HG03571 (cell line): ENCODE results near the gene HOXA1.

Experiments used
- ATAC-seq: cut with Tn5 transposase; IDR thresholded peaks from one replicate; pipeline ENCODE4 v1.9.1; 2021; ENCODE audit not compliant: unreplicated experiment

Gene HOXA1

GRCh38 chr7:27132214-27132613 lies 36.4 kb upstream of the HOXA1 start:
- no peak for ATAC-seq

- no peak for ATAC-seq
These were observed 35.6 kb upstream of the HOXA1 start for GRCh38 chr7:27131390-27131819.

GRCh38 chr7:27130540-27131389 lies 35.0 kb upstream of the HOXA1 start, which contains the start of gene HOXA4:
TSS of gene HOXA4 (minus strand) at chr7:27130757. CDS start at chr7:27130733, 24 bp downstream.
- no peak for ATAC-seq

- no peak for ATAC-seq
These were observed 34.1 kb upstream of the HOXA1 start for GRCh38 chr7:27129729-27130539.

DNA sequence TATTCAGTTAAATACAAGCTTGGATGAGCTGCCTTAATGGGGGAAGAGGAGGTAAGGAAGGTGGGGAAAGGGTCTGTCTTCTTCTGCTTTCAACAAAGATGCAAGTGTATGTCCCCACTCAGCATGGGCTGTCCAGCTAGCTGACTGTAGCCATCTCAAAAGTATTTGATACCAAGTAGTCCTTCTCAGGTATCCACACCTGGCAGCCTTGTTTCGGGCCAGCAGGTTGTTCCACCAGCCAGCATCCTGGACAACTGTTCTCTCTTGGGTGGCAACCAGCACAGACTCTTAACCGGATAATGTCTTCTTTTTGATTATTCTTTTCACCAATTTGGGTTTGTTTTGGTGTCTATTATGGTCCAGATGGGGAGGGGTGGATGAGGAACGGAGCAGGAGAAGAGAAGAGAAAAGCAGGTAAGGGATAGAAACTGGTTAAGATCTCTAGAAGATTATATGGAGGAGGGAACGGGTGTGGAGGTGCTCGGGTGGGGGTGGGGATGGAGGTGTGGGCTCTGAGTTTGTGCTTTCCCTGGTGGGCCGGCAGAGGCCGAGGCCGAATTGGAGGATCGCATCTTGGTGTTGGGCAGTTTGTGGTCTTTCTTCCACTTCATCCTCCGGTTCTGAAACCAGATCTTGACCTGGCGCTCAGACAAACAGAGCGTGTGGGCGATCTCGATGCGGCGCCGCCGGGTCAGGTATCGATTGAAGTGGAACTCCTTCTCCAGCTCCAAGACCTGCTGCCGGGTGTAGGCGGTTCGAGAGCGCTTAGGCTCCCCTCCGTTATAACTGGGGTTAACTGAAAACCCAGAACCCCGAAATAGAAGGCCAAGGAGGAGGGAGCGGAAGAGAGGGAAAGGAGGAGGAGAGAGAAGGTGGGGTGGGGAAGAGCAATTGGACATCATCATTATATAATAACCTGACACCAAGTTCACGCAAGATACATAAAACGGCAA lies 33.3 kb upstream of the HOXA1 start:
- ATAC-seq, result no peak

- no peak for ATAC-seq
These were observed 32.2 kb upstream of the HOXA1 start for GRCh38 chr7:27128034-27128433.

DNA sequence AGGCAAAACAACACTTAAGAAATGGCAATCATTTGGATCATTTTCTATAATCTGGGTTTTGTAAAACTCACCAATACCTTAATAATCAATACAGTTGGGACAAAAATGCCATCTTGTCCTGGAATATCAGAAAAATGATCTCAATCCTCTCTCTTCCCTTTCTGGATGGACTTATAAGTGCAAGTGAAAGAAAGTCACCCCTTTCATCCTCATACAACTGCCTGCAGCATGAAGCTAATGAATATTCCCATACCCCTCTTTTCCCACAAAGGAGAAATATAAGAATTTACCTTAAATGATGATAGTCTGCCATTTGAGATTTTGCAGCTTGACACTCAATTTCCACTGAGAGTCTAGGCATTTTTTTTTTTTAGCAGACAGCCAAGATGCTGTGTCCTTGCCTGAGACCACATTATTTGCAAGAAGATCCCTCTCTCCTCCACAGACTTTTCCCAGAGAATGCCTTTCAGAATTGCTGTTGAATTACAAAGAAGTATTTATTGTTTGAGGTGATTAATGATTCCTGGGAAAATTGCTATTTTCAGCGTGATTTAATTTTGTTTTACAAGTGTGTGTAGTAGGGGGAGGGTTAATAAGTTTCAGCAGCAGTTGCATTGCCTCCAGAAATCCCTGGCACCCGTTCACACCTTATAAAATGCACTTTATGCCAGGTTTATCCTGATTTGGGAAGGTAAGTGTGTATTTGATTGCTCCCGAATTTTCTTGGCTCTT lies 31.0 kb upstream of the HOXA1 start:
- no peak for ATAC-seq

- ATAC-seq, result no peak
These were observed 30.2 kb upstream of the HOXA1 start for GRCh38 chr7:27125986-27126394.

- ATAC-seq, result no peak
These were observed 29.3 kb upstream of the HOXA1 start for GRCh38 chr7:27124902-27125689.

- ATAC-seq, result no peak
These were observed 28.5 kb upstream of the HOXA1 start for GRCh38 chr7:27124096-27124901.

GRCh38 chr7:27123477-27124053 lies 27.8 kb upstream of the HOXA1 start:
- no peak for ATAC-seq

- no peak for ATAC-seq
These were observed 27.2 kb upstream of the HOXA1 start for GRCh38 chr7:27123007-27123476.

DNA sequence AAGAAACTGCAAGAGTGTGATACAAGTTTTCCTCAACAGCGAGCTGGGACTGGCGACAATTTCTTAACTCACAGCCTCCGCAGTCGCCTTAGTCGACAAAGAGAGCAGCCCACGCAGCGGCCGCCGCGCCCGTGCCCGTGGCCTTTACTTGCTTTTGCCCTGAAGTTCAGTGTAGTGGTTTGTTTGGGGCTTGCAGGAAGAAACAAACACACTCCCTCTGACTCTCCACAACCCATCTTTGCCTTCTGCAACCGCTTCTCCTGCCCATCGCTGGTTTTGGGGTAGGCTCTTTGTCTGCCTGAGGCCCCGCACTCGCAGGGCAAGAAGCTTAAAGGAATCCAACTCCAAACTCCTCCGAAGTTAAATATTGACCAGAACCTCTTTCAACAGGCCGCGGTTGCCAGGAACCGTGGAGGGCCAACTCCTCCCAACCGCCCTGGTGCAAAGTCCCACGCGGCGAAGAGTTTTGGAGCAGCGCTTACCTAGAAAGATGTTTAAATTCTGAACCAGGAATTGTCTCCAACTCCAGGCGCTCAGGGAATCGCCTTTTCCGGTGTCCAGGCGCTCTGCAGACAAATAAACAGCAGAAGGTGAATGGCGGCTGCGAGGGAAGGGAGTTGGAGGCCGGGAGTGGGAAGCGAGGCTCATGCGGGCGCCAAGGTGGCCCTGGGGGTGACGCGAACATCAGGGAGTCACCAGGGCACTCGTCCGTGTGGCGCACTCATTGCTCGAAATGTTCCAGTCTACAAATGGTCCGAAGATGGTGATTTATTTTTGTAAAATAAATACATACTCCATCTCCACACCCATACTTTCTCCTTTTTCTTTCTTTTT lies 26.5 kb upstream of the HOXA1 start:
- ATAC-seq, result no peak

DNA sequence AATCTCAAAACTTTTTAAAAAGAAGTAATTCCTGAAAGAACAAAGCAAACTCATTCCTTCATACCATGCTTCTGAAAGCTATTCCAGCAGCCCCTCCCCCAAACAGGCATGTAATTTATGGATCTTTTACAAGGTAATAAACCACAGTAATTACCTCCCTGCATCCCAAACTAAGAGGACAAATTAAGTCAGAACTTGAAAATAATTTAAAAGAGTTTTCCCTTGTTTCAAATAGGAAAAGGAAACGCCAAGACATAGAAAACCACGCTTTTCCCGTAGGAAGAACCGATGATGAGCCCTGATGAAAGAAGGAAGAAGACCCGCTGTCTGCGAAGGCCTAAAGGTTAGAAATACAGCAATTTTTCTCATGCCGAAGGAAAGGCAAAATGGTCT lies 25.9 kb upstream of the HOXA1 start:
- ATAC-seq, result no peak

GRCh38 chr7:27119412-27119911 lies 23.7 kb upstream of the HOXA1 start:
- ATAC-seq, result no peak

DNA sequence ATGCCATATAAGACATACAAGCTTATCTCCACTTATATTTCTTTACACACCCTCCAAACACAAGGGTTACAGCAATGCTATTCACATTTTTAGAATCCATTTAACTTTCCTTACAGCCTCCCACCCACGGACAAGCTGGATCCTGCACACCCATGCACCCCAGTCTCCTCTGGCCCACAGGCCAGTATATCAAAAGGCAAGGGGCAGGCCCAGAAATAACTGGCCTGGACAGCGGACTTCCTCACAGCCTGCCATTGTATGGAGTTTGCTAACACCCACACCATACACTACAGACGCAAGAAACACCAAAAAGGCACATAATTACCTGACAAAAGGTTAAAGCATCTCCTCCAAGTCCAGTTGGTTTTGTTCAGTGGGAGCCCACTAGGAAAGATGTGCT lies 22.8 kb upstream of the HOXA1 start:
- ATAC-seq, result no peak

DNA sequence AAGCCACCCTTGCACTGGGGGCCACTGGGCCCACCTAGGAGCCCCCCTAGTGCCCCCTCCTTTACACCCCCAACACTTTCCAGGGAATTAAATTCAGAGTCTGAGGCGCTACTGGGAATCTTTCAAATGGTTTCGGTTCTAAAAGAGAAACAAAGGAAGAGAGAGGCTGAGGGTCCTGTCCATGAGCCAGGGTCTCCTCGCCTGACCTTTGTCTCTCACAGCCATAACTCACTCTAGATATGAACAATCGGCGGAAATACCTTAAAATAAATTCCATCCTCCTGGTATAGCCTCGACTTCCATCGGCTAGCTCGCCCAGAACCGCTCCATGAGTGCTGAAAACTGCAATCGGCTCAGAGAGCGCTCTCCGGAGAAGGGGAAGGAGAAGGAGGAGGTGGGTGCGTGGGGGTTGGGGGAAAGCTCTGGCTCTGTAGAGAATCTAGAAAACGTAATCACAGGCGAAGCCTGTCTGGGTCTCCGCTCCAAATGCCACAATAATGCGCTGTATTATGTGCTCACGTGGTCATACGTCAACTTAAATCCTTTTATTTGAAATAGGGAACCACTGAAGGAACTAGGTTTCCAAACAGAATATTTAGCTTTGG lies 22.2 kb upstream of the HOXA1 start:
- no peak for ATAC-seq
